ENCODE data around the gene MTCL1. TPM values are rescaled to one million over a fixed set of nuclear protein-coding genes. Genes with fewer than 3 reads are reported as not detected.

MTCL1 gene
- total RNA-seq, 4 donors from 2014 or later, result 12.3 to 35.9 (median 26.1) TPM

- H3K27ac ChIP-seq, result no peak overlapping the region
- TF ChIP-seq POLR2AphosphoS5 (IDR thresholded peaks at IDR 0.05) (no peak), CTCF (IDR thresholded peaks at IDR 0.05) (no peak), EP300 (IDR thresholded peaks at IDR 0.05; ENCODE audit: low read depth) (no peak), POLR2A (IDR thresholded peaks at IDR 0.05) (no peak)
- H3K27me3 ChIP-seq, result no peaks in the 10 kb centered on the region
- WGBS, 2 donors (ENCODE audit: low coverage in 1 of 2), result 87 to 100% methylated on average over 3 to 4 of the region's 4 CpGs
- H3K4me3 ChIP-seq, result no peak overlapping the region
- in situ Hi-C loops (cut with MboI; ENCODE audit: low pct_ligation_motif_present in 1 of 4, low pct_unique_long_range_greater_than_20kb in 1 of 4, low sequenced_read_pairs in 3 of 4) (no loop called here), intact Hi-C loops (cut with DNase I; ENCODE audit: low total_unique reads) (no loop called here)
- no peak for DNase-seq
- H3K9me3 ChIP-seq, result no peaks in the 10 kb centered on the region
- no peaks in the 10 kb centered on the region for H3K4me1 ChIP-seq
- H3K36me3 ChIP-seq, result no peaks in the 10 kb centered on the region
These were observed 162.9 kb downstream of the MTCL1 start for GRCh38 chr18:8868276-8868675.

- Histone ChIP-seq H3K4me3 (no peak overlapping the region), H3K36me3 (no peaks in the 10 kb centered on the region), H3K27ac (no peak overlapping the region), H3K4me1 (no peaks in the 10 kb centered on the region), H3K27me3 (no peaks in the 10 kb centered on the region), H3K9me3 (no peaks in the 10 kb centered on the region)
- no peak for DNase-seq
- TF ChIP-seq POLR2A (IDR thresholded peaks at IDR 0.05) (no peak), POLR2AphosphoS5 (IDR thresholded peaks at IDR 0.05) (no peak), CTCF (IDR thresholded peaks at IDR 0.05) (no peak), EP300 (IDR thresholded peaks at IDR 0.05; ENCODE audit: low read depth) (no peak)
- in situ Hi-C loops (cut with MboI; ENCODE audit: low pct_ligation_motif_present in 1 of 4, low pct_unique_long_range_greater_than_20kb in 1 of 4, low sequenced_read_pairs in 3 of 4), result no loop called here
- intact Hi-C loops (cut with DNase I; ENCODE audit: low total_unique reads), result no loop called here
- 80% methylated on average over 2 of the region's 2 CpGs; no CpG with 5 or more reads in 1 of the 2 donors for WGBS, 2 donors (ENCODE audit: low coverage in 1 of 2)
These were observed 163.5 kb downstream of the MTCL1 start for GRCh38 chr18:8868779-8869415.

- intact Hi-C loops (cut with DNase I; ENCODE audit: low total_unique reads), result no loop called here
- Histone ChIP-seq H3K27me3 (no peaks in the 10 kb centered on the region), H3K4me3 (no peak overlapping the region), H3K27ac (no peak overlapping the region), H3K9me3 (no peaks in the 10 kb centered on the region), H3K36me3 (no peaks in the 10 kb centered on the region), H3K4me1 (no peaks in the 10 kb centered on the region)
- TF ChIP-seq CTCF (IDR thresholded peaks at IDR 0.05) (no peak), POLR2AphosphoS5 (IDR thresholded peaks at IDR 0.05) (no peak), EP300 (IDR thresholded peaks at IDR 0.05; ENCODE audit: low read depth) (no peak), POLR2A (IDR thresholded peaks at IDR 0.05) (no peak)
- WGBS, 2 donors (ENCODE audit: low coverage in 1 of 2), result 79 to 92% methylated on average over 3 to 5 of the region's 5 CpGs
- in situ Hi-C loops (cut with MboI; ENCODE audit: low pct_ligation_motif_present in 1 of 4, low pct_unique_long_range_greater_than_20kb in 1 of 4, low sequenced_read_pairs in 3 of 4), result no loop called here
- DNase-seq, result no peak
These were observed 164.3 kb downstream of the MTCL1 start for GRCh38 chr18:8869696-8870095.

GRCh38 chr18:8870528-8870927 is 165.2 kb downstream of the MTCL1 start:
- Histone ChIP-seq H3K27ac (no peak overlapping the region), H3K4me3 (no peak overlapping the region), H3K4me1 (no peaks in the 10 kb centered on the region), H3K27me3 (no peaks in the 10 kb centered on the region), H3K9me3 (no peaks in the 10 kb centered on the region), H3K36me3 (no peaks in the 10 kb centered on the region)
- intact Hi-C loops (cut with DNase I; ENCODE audit: low total_unique reads) (no loop called here), in situ Hi-C loops (cut with MboI; ENCODE audit: low pct_ligation_motif_present in 1 of 4, low pct_unique_long_range_greater_than_20kb in 1 of 4, low sequenced_read_pairs in 3 of 4) (no loop called here)
- no peak for TF ChIP-seq POLR2A (IDR thresholded peaks at IDR 0.05)
- no peak for TF ChIP-seq EP300 (IDR thresholded peaks at IDR 0.05; ENCODE audit: low read depth)
- TF ChIP-seq POLR2AphosphoS5 (IDR thresholded peaks at IDR 0.05), result no peak
- TF ChIP-seq CTCF (IDR thresholded peaks at IDR 0.05), result no peak
- 81 to 88% methylated on average over 2 to 5 of the region's 5 CpGs for WGBS, 2 donors (ENCODE audit: low coverage in 1 of 2)
- no peak for DNase-seq
